Activated CD8-positive, alpha-beta memory T cell treated with anti-CD3 and anti-CD28 coated beads, Interleukin-2, amount 10 ng/mL, durations not matched to agents 7 days and 5 days (primary cell): Measurements from ENCODE around the gene MAPK1. TPM values are rescaled to one million over a fixed set of nuclear protein-coding genes. Genes with fewer than 3 reads are reported as not detected.
"Not testable (repeated sequence)": the region's sequence is repeated elsewhere in the genome, so short reads cannot be mapped to it uniquely, and the experiment has no call there.

ENCODE experiments used
- ATAC-seq: fragments of 150-1000 bp; cut with Tn5 transposase; one replicate; pipeline ENCODE4 v1.10.0; 2021; ENCODE audit warnings: moderate library complexity
- CTCF ChIA-PET: fragments of 350-600 bp; sonication (Branson Sonifier 250); formaldehyde crosslinking; loops from one replicate; lab custom pipeline; 2021; ENCODE audit warnings: antibody characterized with exemption; lab: Charles Lee
- DNase-seq: peaks from one replicate; pipeline ENCODE4 v3.0.0-alpha.2; 2020
- H3K27ac Mint-ChIP-seq: one replicate; pipeline ENCODE4 v1.8.0; 2021; ENCODE audit warnings: mild to moderate bottlenecking, mixed read lengths
- H3K27me3 Mint-ChIP-seq: one replicate; pipeline ENCODE4 v1.8.0; 2021; ENCODE audit warnings: mixed read lengths
- H3K36me3 Mint-ChIP-seq: one replicate; pipeline ENCODE4 v1.8.0; 2021; ENCODE audit warnings: mild to moderate bottlenecking, mixed read lengths
- H3K4me1 Mint-ChIP-seq: one replicate; pipeline ENCODE4 v1.8.0; 2021; ENCODE audit warnings: mixed read lengths
- H3K4me3 Mint-ChIP-seq: one replicate; pipeline ENCODE4 v1.8.0; 2021; ENCODE audit warnings: mild to moderate bottlenecking, moderate library complexity, mixed read lengths
- H3K9me3 Mint-ChIP-seq: one replicate; pipeline ENCODE4 v1.8.0; 2022; ENCODE audit warnings: low read depth, mixed read lengths
- total RNA-seq, 2 experiments: library from RNA; stranded (reverse); gene quantifications; one replicate each; pipeline ENCODE4 v1.2.3, GENCODE V29; 2021

MAPK1 gene
- total RNA-seq, 2 experiments from 2014 or later: 110 to 112 TPM

DNA sequence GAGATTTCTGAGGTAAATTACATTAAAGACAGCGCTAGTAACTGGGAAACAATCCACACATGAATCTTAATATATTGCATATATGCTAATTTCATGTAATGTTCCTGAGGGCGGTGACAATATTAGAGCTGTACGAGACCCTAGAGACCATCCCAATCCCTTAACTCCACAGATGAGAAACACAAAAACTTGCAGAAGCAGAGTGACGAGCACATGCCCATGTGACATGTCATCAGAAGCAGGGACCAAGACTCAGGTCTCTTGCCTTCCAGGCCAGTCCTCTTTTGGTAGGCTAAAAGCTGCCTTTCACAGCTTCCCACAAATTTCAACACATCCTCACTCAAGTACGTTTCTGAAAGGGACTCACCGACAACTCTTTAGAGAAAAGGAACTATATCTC, 11.8 kb downstream of the MAPK1 start:
- Mint-ChIP-seq H3K36me3 (peaks cover 16% of the 10 kb centered on the region), H3K27ac (no peak overlapping the region), H3K9me3 (no peaks in the 10 kb centered on the region), H3K4me3 (no peak overlapping the region), H3K27me3 (no peaks in the 10 kb centered on the region), H3K4me1 (peaks cover 46% of the 10 kb centered on the region)
- CTCF ChIA-PET: no interaction called here
- DNase-seq (no peak), ATAC-seq (no peak)

DNA sequence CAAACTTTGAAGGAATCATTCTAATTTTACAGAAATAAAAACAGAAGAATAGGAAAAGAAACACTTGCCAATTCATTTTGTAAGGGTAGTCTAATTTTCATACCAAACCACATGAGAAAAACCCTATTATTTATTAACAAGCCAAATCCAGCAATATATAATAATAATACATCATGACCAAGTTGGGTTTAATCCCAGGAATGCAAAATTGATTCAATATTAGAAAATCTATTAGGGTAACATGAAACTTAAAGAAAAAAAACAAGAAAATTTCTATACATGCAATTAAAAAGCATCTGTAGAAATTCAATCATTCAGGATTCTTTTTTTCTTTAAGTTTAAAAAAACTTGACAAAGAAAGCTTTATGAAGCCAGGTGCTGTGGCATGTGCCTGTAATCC, 16.8 kb downstream of the MAPK1 start:
- peaks cover 17% of the 10 kb centered on the region for H3K4me1 Mint-ChIP-seq
- H3K36me3 Mint-ChIP-seq: peaks cover 30% of the 10 kb centered on the region
- no peak overlapping the region for H3K4me3 Mint-ChIP-seq
- CTCF ChIA-PET: interaction anchor here (0.5 to 1.4 kb wide), 2 partner anchors 124 to 469 kb away, joined by 3 read pairs; no protein-coding TSS in a partner anchor
- H3K27ac Mint-ChIP-seq: no peak overlapping the region
- ATAC-seq: no peak
- no peaks in the 10 kb centered on the region for H3K9me3 Mint-ChIP-seq
- no peaks in the 10 kb centered on the region for H3K27me3 Mint-ChIP-seq
- DNase-seq: no peak

DNA sequence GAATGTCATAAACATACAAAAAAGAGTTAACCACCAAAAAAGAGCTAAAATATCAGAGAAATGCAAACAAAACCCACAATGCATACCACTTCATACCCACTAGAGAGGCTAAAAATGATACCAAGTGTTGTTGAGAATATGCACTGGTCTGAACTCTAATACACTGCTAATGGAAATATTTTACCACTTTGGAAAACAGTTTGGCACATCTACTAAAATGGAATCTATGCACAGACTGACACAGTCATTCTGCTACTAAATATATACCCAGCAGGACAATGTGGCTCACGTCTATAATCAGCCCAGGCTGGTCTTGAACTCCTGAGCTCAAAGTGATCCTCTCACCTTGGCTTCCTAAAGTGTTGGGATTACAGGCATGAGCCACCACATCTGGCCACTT, 18.0 kb downstream of the MAPK1 start:
- Mint-ChIP-seq H3K4me1 (peaks cover 16% of the 10 kb centered on the region), H3K9me3 (no peaks in the 10 kb centered on the region), H3K27ac (no peak overlapping the region), H3K36me3 (peaks cover 32% of the 10 kb centered on the region), H3K4me3 (no peak overlapping the region), H3K27me3 (no peaks in the 10 kb centered on the region)
- CTCF ChIA-PET: interaction anchor here (1.4 kb wide), 1 partner anchor 123 kb away, joined by 3 read pairs; no protein-coding TSS in a partner anchor
- DNase-seq (no peak), ATAC-seq (no peak)

DNA sequence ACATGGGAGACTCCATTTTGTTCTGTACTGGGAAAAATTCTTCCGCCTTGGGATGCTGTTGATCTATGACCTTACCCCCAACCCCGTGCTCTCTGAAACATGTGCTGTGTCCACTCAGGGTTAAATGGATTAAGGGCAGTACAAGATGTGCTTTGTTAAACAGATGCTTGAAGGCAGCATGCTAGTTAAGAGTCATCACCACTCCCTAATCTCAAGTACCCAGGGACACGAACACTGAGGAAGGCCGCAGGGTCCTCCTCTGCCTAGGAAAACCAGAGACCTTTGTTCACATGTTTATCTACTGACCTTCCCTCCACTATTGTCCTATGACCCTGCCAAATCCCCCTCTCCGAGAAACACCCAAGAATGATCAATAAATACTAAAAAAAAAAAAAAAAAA, 19.4 kb downstream of the MAPK1 start:
- H3K4me3 Mint-ChIP-seq, ATAC-seq, H3K27me3 Mint-ChIP-seq, DNase-seq, H3K27ac Mint-ChIP-seq, CTCF ChIA-PET, H3K9me3 Mint-ChIP-seq: not testable (repeated sequence)
- H3K36me3 Mint-ChIP-seq: peaks cover 28% of the 10 kb centered on the region
- H3K4me1 Mint-ChIP-seq: peaks cover 16% of the 10 kb centered on the region

DNA sequence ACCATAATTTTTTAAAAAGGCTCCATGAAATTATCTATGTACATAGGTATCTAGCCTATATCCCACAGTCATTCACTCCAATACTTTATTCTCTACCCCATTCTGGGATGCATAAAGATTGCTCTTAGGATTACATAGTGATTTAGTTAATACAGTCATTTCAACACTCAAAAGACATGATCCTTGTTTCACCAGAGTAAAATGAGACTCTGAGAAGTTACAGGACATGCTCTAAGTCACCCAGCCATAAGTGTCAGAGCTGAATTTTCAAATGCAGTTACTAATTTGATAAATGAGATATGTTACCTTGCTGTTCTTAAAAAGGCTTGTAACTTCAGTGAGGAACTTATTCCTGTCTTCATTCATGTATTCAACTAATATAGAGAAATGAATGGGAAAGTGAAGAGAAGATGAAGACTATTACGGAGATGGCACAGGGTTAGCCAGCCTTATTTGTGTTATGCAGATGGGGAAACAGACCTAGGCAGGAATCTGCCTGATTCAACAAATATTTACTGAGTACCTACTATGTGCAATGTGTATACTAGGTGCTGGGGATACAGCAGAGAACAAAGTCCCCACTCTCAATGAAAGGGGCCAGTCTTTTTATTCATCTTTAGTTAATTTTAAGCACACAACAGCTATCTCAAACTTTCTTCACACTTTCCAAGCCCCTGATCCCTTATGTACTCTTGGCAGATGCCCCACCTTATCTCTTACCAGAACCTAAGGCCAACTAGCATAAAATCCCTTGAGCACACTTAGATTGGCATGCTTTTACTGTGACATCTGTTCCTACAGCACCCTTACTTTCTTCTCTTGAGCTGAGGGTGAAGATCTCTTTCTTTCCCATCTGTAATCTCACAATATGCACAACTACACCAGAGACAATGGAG, 21.6 kb downstream of the MAPK1 start:
- Mint-ChIP-seq H3K4me1 (peaks cover 11% of the 10 kb centered on the region), H3K27ac (no peak overlapping the region), H3K36me3 (peaks cover 16% of the 10 kb centered on the region), H3K27me3 (no peaks in the 10 kb centered on the region), H3K4me3 (no peak overlapping the region), H3K9me3 (no peaks in the 10 kb centered on the region)
- DNase-seq: no peak
- ATAC-seq: no peak
- CTCF ChIA-PET: no interaction called here

DNA sequence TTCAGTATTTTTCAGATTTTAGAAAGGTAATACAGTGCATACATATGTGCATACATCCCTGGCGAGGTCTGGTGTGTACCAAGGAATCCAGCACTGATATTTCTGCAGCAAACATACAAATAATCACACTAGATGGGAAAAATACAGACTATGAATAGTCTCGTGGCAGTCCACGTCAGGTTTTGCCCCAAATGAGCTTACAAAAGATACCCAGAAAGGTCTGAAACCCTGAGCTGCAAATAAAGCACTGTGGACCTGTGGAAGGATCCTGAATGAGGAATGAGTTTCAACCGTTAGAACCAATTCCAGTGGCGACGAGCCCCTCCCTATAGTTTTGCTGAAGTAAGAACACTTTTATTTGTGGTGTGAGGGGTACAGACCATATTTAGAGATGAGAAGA, 24.5 kb downstream of the MAPK1 start:
- H3K9me3 Mint-ChIP-seq: no peaks in the 10 kb centered on the region
- no peak overlapping the region for H3K27ac Mint-ChIP-seq
- CTCF ChIA-PET: interaction anchor here (1.3 kb wide), 1 partner anchor 76 kb away, joined by 3 read pairs; no protein-coding TSS in a partner anchor
- H3K4me1 Mint-ChIP-seq: peaks cover 16% of the 10 kb centered on the region
- no peaks in the 10 kb centered on the region for H3K27me3 Mint-ChIP-seq
- no peak overlapping the region for H3K4me3 Mint-ChIP-seq
- DNase-seq: no peak
- ATAC-seq: no peak
- peaks cover 10% of the 10 kb centered on the region for H3K36me3 Mint-ChIP-seq

DNA sequence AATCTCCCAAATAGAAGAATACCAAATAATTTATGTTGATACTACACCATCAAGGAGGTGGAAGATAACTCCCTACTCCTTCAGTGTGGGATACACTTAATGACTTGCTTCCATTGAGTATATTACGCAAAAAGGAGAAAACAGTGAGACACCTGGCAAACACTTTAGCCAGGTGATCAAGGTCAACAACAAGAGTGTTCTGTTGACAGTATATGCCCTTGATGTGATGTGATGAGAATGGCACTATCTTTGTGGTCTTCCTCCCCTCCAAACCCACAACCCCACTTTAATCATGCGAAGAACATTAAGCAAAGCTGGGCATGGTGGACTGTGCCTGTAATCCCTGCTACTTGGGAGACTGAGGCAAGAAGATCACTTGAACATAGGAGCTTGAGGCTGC, 26.0 kb downstream of the MAPK1 start:
- no peaks in the 10 kb centered on the region for H3K9me3 Mint-ChIP-seq

DNA sequence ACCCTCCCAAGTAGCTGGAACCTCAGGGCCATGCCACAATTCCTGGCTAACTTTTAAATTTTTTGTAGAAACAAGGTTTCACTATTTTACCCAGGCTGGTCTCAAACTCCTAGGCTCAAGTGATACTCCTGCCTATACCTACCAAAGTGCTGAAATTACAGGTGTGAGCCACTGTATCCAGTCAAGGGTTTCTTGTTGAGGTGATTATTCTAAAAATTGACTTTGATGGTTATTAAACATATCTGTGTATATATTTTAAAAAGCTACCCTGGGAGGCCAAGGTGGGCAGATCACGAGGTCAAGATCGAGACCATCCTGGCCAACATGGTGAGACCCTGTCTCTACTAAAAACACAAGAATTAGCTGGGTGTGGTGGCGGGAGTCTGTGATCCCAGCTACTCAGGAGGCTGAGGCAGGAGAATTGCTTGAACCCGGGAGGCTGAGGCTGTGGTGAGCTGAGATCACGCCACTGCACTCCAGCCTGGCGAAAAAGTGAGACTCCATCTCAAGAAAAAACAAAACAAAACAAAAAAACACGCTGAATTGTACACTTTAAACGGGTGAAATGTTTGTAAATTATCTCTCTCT, 27.1 kb downstream of the MAPK1 start:
- DNase-seq (no peak), ATAC-seq (no peak)
- Mint-ChIP-seq H3K4me1 (peaks cover 19% of the 10 kb centered on the region), H3K4me3 (no peak overlapping the region), H3K27ac (no peak overlapping the region), H3K36me3 (peaks cover 5% of the 10 kb centered on the region), H3K9me3 (no peaks in the 10 kb centered on the region), H3K27me3 (no peaks in the 10 kb centered on the region)
- CTCF ChIA-PET: interaction anchor here (0.9 kb wide), 1 partner anchor 8 kb away, joined by 3 read pairs; no protein-coding TSS in a partner anchor

More for the DNA sequence above, 26.0 kb downstream of the MAPK1 start:
- Mint-ChIP-seq H3K36me3 (peaks cover 5% of the 10 kb centered on the region), H3K27me3 (no peaks in the 10 kb centered on the region), H3K4me3 (no peak overlapping the region), H3K4me1 (peaks cover 16% of the 10 kb centered on the region), H3K27ac (no peak overlapping the region)
- ATAC-seq: no peak
- no peak for DNase-seq
- CTCF ChIA-PET: interaction anchor here (0.6 to 0.9 kb wide), 2 partner anchors 9 to 46 kb away, joined by 3 read pairs; no protein-coding TSS in a partner anchor

DNA sequence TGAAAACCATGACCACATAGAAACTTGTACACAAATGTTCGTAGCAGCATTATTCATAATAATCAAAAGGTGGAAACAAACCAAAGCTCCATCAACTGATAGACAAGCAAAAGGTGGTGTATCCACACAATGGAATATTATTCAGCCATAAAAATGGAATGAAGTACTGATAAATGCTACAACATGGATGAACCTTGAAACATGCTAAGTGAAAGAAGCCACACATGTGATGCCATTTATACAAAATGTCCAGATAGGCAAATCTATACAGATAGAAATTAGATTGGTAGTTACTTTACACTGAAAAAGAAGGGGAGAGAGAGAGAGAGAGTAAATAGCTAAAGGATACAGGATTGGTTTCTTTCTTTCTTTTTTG, 27.7 kb downstream of the MAPK1 start:
- H3K27ac Mint-ChIP-seq: no peak overlapping the region
- H3K36me3 Mint-ChIP-seq: peaks cover 5% of the 10 kb centered on the region
- H3K9me3 Mint-ChIP-seq: no peaks in the 10 kb centered on the region
- ATAC-seq (no peak), DNase-seq (no peak)
- H3K4me3 Mint-ChIP-seq: no peak overlapping the region
- CTCF ChIA-PET: no interaction called here
- peaks cover 23% of the 10 kb centered on the region for H3K4me1 Mint-ChIP-seq
- H3K27me3 Mint-ChIP-seq: no peaks in the 10 kb centered on the region

DNA sequence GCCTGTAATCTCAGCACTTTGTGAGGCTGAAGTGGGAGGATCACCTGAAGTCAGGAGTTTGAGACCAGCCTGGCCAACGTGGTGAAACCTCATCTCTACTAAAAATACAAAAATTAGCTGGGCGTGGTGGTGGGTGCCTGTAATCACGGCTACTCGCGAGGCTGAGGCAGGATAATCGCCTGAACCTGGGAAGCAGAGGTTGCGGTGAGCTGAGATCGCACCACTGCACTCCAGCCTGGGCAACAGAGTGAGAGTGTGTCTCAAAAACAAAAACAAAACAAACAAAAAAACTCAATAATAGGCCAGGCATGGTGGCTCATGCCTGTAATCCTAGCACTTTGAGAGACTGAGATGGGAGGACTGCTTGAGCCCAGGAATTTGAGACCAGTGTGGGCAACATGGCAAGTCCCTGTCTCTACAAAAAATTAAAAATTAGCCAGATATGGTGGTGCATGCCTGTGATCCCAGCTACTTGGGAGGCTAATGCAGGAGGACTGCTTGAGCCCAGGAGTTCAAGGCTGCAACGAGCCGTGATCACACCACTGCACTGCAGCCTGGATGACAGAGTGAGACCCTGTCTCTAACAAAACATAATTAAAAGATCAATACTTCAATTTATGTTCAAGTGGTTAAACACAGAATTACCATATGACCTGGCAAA, 28.2 kb downstream of the MAPK1 start:
- DNase-seq, H3K36me3 Mint-ChIP-seq, H3K9me3 Mint-ChIP-seq, H3K27ac Mint-ChIP-seq, H3K27me3 Mint-ChIP-seq, ATAC-seq, CTCF ChIA-PET, H3K4me3 Mint-ChIP-seq: not testable (repeated sequence)
- H3K4me1 Mint-ChIP-seq: peaks cover 23% of the 10 kb centered on the region

DNA sequence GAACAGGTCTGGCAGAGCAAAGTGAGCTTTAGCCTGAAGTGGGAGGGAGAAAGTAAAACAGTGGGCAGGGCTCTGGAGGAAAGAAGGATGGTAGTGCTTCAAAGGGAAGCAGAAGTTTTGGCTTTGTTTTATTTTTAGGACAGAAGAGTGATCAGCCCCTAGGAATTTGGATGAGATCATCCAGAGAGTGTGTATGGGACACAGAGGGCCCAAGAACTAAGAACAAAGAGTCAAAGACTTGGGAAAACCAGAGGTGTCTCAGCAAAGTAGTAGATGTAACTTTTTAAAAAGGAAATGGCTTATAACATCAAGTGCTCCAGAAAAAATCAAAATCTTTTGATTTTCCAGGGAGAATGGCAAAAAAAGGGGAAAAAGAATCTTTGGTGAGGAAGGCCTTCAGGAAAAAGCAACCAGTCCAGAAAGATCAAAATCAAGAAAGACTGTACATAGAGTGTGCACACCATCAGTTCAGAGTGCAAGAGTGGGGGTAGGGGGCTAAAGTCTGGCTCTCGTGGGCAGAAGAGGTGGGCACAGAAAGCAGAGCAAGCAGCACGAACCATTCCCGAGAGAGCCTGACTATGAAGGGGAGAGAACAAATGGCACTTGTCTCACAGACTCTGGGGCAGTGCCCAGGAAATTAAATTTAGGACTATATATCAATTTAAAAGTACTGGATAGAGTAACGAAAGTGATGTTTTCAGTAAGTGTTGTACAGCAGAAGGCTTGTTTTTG, 30.0 kb downstream of the MAPK1 start:
- DNase-seq (no peak), ATAC-seq (no peak)
- H3K9me3 Mint-ChIP-seq: no peaks in the 10 kb centered on the region
- H3K4me1 Mint-ChIP-seq: peaks cover 32% of the 10 kb centered on the region
- CTCF ChIA-PET: no interaction called here
- H3K36me3 Mint-ChIP-seq: peaks cover 6% of the 10 kb centered on the region
- H3K27ac Mint-ChIP-seq: no peak overlapping the region
- H3K4me3 Mint-ChIP-seq: no peak overlapping the region
- H3K27me3 Mint-ChIP-seq: no peaks in the 10 kb centered on the region

DNA sequence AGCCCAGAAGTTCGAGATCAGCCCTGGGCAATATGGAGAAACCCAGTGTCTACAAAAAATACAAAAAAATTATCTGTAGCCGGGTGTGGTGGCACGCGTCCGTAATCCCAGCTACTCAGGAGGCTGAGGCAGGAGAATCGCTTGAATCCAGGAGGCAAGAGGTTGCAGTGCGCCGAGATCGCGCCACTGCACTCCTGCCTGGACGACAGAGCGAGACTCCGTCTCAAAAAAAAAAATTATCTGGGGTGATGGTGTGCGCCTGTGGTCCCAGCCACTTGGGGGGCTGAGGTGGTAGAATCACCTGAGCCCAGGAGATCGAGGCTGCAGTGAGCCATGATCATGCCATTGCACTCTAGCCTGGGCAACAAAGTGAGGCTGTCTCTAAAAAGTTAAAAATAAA, 31.0 kb downstream of the MAPK1 start:
- H3K9me3 Mint-ChIP-seq, H3K27me3 Mint-ChIP-seq, H3K36me3 Mint-ChIP-seq, H3K4me3 Mint-ChIP-seq, DNase-seq, H3K27ac Mint-ChIP-seq, ATAC-seq, CTCF ChIA-PET: not testable (repeated sequence)
- peaks cover 36% of the 10 kb centered on the region for H3K4me1 Mint-ChIP-seq

DNA sequence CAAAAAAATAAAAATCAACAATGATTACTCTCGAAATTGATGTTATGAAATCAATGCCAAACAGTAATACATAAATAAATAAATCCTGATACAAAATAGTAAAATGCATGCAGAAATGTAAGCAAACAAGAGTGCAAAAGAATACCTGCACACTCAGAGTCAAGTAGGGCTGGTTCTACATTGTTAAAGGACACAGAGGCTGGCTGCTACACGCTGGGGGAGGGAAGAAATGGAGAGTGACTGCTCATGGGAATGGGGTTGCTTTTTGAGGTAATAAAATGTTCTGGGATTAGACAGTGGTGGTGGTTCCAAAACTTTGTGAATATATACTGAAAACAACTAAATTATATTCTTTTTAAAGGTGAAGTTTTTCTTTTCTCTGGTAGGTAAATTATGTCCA, 32.1 kb downstream of the MAPK1 start:
- DNase-seq: no peak
- Mint-ChIP-seq H3K4me1 (peaks cover 34% of the 10 kb centered on the region), H3K27ac (no peak overlapping the region), H3K36me3 (peaks cover 7% of the 10 kb centered on the region), H3K9me3 (no peaks in the 10 kb centered on the region), H3K27me3 (no peaks in the 10 kb centered on the region), H3K4me3 (no peak overlapping the region)
- CTCF ChIA-PET: no interaction called here
- ATAC-seq: no peak
